ENCODE data around the gene NECTIN3.

NECTIN3 gene

DNA sequence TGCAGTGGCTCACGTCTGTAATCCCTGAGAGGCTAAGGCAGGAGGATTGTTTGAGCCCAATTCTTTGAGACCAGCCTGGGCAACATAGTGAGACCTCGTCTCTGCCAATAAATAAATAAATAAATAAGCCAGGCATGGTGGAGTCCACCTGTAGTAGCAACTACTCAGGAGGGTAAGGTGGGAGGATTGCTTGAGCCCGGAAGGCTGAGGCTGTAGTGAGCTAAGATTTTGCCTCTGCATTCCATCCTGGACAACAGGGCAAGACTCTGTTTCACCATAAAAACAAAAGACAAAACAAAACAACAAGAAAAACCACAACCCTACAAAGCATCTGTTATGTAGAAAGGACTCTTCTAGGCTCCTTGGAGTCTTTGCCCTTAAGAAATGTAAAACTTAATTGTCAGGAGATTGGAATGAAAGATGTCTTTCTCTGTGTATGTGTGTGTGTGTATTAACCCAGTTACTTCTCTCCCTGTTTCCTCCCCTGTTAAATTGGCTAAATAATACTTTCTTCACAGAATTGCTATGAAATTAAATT, 9.5 kb downstream of the NECTIN3 start:
- DNase-seq: no peak

DNA sequence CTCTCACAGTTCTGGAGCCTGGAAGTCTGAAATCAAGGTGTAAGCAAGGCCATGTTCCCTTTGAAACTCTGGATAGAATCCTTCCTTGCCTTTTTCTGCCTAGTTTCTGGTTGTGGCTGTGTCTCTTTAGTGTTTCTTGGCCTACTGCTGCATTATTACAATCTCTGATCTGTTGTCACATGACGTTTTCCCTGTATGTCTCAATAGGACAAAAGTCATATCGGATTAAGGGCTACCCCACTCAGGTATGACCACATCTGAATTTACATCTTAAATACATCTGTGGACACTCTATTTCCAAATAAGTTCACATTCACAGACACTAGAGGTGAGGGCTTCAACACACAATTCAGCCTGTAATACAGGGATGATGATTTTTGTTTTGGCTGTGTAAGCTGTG, 13.3 kb downstream of the NECTIN3 start:
- no peak for DNase-seq

DNA sequence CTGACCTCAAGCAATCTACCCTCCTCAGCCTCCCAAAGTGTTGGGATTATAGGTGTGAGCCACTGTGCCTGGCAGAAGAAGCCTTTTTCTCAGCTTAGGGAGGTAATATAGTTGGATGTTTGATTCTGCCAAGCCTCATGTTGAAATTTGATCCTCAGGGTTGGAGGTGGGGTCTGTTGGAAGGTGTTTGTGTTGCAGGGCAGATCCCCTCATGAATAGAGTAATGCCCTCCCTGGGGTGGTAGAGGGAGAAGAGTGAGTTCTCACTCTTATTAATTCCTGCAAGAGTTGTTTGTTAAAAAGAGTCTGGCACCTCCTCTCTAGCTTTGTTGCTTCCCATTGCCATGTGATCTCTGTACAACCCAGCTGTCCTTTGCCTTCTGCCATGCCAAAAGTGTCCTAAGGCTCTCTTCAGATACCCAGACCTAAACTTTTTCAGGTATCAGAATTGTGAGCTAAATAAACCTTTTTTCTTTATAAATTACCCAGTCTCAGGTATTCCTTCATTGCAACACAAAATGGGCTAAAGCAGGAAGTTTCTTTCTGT, 16.4 kb downstream of the NECTIN3 start:
- no peak for DNase-seq

DNA sequence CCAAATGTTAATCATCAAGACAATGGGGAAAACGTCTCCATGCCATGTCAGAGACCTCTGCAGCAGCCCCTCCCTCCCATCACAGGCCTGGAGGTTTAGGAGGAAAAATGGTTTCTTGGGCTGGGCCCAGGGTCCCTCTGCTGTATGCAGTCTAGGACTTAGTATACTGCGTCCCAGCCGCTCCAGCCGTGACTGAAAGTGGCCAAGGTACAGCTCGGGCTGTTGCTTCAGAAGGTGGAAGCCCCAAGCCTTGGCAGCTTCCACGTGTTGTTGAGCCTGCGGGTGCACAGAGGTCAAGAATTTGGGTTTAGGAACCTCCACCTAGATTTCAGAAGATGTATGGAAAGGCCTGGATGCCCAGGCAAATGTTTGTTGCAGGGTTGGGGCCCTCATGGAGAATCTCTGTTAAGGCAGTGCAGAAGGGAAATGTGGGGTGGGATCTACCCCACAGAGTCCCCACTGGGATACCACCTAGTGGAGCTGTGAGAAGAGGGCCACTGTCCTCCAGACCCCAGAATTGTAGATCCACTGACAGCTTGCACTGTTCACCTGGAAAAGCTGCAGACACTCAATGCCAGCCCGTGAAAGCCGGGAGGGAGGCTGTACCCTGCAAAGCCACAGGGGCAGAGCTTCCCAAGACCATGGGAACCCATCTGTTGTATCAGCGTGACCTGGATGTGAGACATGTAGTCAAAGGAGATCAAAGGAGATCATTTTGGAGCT, 25.0 kb downstream of the NECTIN3 start:
- no peak for DNase-seq

DNA sequence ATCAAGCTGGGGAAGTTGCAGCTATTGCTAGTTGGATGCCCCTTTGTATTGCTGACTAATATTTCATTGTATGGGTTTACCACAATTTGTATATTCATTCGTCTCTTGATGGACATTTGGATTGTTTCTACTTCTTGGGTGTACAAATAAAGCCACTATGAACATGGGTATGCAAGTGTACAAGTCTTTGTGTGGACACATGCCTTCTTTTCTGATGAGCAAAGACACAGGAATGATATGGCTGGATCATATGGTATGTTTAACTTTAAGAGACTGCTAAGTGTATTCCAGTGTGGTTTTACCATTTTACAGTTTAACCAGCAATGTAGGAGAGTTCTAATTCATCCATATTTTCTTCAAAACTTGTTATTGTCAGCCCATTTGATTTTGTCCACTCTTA, 32.2 kb downstream of the NECTIN3 start:
- DNase-seq: no peak

DNA sequence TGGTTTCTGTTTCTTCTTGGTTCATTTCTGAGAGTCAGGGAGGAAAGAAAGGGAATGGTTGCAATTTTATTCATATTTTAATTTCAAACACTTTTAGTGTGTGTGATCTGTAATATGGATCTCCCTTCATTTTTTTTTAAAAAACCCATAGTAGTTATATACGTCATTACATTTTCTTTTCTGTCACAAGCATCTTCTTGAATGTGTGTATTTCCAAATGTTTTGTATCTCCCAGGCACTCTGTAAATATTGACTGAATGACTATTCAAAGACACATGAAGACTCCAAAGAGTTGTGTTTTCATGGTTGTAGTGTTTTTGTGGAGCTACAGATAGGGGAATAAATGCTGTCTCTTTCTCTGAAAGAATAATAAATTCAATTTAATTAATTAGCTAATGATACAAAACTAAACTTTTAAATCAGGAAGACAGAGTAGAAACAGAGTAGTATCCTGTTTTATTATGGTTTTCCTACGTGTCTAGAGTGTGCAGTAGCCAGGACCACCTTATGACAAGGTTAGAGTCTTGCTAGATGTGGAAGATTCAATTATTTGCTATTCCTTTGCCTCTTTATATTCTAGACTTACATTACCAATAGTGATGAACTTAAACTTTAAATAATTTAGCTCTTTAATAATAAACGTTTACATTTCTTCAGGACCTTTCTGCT, 35.5 kb downstream of the NECTIN3 start:
- DNase-seq: no peak

DNA sequence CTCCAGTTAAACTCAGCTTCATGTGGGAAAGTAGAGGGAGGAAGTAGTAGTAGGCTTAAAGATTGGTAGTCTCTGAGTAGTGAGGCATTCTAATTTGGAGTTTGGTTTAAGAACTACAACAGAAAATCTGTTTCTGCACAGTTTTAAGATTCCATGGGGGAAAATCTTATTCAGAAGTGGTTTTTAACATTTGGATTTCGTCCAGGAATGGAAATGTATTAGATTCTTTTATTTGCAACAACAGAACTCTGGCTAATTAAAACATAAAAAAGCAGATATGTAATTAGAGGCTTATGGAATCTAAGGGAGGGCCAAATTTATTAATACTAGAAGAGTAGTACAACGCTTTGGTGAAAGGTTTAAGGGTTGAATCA, 36.0 kb downstream of the NECTIN3 start:
- DNase-seq: no peak

DNA sequence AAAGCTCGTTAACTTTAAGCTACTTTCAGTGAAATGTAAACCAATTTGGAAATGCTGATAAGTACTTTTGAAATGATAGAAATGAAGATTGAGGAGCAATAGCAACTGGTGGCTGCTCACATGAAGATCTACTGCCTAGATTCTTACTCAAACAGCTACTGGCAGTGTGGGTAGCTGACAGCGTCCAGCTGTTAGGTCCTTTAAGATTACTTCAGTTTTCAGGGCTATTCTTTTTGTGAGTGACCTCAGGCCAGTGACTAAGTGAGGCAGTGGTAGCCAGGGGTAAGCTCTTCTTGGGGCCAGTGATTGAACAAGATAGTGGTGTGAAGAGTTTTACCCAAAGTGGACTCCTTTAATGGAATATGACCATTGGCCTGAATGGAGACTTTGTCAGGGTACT, 41.3 kb downstream of the NECTIN3 start:
- DNase-seq: no peak

DNA sequence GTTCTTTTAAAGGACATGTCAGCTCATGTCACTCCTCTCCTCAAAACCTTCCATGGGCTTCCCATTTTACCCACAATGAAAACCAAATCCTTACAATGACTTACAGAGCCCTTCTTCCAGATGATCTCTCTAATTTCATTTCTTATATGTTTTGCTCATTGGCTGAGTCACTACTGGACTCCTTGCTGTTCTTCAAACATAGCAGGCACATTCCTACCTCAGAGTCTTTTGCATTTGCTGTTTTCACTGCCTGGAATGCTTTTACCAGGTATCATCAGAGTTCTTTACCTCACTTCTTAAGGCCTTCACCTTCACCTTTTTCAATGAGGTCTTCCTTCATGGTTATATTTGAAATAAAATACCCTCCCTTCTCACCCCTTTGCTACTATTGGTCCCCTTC, 57.3 kb downstream of the NECTIN3 start:
- no peak for DNase-seq

DNA sequence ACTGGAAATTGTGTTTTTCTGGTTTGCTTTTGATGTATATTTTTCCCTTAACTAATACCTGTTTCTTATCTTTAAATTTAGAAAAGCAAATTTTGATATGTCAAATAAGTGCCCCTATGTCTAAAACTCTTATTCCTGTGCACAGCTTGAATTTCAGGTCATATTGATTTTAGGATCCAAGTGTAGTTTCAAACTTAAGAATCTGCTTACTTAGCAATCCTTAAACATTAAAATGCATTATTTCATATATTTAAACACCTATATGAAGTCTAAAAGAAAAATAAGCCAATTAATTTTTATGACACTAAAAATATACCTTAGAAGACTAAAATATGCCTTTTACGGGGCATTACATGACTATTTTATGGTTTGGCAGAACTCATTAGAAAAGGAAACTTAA, 59.2 kb downstream of the NECTIN3 start:
- DNase-seq: no peak

DNA sequence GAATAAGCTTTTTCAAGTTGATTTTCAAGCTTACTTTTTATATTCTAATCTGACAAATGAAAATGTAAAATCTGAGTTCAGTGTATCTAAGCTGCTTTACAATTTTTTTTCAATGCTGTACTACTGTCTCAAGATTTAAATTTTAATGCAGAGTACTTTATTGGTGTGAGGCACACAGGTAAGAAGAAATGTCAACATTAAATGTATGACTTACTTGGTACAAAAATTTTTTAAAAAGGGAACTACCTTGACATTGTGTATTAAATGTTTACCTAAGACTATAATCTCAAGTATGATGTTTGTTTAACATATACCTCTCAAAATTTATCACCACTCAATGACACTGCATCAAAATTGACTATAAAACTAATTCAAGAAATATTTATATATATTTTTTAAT, 62.7 kb downstream of the NECTIN3 start:
- no peak for DNase-seq

DNA sequence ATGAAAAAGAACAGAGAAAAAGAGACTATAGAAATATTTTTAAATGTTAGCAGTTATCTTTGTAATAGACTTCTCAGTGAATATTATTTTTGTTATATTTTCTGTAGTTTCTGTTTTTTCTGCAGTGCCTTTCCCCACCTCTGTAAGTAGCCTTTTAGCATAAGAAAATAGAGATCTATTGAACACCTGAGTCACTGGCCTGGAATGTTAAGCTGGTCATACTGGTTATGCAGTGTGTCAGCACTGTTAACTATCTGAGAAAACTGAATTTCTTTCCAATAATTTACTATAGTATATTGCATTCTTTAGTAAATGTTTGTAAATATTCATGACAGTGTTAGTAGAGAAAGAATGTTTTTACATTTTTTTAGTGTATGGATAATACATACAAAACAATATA, 79.8 kb downstream of the NECTIN3 start:
- DNase-seq: no peak

DNA sequence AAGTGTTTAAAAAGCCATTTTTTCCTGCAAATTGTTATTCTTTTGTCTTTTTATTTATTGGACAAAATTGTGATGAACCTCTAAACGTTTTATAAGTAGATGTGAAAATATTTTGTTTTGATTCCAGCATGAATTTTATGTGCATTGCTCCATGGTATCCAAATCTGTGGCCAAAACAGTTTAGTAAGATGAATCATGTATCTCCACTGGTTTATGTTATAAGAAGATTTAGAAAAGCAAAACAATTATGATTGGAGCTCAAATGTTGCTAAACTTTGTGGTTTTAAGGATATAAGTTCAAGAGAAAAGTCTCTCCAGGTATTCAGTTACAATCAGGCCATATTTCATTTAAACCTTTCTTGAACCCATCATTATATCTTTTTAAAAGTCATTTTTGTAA, 80.9 kb downstream of the NECTIN3 start:
- no peak for DNase-seq

DNA sequence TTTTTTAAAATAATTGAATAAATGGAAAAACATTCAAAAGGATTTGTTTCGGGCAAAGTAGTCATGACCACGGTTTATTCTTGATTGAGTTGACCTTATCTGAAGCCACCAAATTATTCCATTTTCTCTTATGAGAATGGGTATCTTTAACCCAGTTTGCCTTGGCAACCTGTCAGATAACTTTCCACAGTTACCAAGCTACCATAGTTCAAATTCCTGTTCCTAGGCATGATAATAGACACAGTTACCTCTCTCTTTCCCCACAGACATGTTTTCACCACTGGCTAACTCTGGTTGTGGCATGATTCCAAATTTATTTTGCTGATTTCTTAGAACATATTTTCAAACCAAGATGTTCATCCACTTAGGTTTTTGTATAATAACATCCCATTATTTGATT, 84.9 kb downstream of the NECTIN3 start:
- DNase-seq: no peak

DNA sequence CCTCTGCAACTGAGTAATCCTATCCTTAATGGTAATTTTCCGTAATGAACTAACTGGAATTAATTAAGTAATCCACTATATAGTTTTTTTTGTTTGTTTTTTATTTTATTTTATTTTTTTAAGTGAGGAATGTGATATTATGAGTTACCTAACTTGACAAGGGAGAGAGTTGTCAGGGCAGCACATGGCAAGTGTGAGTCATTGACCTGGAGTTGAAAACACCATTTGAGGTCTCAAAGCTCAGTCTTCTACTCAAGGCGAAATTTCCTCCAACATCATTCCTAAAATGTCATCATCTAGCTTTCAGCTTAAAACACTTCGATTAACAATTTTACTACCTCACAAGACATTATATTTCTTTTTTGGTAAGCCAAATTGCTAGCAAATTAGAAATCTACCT, 87.8 kb downstream of the NECTIN3 start:
- DNase-seq: no peak

DNA sequence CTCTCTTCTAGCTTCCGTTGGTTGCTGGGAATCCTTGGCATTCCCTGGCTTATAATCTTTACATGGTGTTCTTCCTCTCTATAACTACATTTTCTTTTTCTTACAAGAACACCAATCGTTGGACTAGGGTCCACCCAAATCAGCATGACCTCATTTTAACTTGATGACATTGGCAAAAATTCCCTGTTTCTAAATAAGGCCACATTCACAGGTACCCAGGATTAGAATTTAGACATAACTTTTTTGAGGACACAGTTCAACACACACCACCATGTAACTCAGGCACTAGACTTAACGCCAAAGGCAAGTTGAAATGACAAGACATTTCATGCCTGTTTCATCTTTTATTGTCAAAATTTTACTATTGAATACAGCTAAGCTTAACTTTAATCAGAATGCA, 93.0 kb downstream of the NECTIN3 start:
- no peak for DNase-seq

DNA sequence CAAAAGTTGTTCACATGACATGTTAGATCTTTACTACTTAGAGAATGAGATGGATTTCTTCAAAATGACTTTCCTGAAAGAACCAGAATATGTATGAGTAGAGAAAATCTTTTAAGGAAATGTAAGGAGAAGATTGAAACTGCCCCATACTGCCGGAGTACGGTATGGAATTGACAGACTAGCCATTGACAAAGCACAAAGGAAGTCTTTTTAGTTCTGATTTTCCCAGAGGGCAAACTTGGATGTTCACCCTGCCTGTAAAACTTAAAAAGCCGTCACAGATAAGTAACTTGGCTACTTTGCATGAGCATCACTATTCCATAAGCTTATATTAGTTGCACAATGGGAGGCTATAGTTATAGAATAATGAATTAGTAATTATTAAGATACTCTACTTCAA, 93.8 kb downstream of the NECTIN3 start:
- DNase-seq: no peak

DNA sequence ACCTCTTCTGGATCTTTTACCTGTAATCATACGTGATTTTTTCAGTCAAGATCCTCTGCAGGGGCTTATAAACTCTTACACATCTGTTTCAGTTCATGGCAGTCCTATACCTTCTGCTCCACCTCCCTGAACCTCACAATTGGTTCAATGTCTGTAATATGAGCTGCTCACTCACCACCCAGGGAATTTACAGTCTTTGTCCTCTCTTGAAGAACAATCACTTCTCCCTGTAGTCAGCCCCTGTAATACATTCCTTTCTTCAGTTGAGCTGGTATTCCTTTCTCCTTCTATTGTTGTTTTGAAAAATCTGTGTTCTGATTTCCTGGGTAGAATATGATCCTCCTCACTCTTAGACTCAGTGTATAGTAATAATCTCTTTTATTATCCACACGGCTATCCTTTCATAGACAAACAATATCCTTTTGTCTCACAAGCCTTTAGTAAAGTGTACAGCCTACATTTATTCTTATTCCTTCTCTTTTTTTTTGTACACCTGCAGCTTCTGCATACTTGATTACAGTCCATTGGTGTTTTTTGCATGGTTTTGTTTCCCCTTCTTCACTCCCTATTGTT, 101.8 kb downstream of the NECTIN3 start:
- no peak for DNase-seq

DNA sequence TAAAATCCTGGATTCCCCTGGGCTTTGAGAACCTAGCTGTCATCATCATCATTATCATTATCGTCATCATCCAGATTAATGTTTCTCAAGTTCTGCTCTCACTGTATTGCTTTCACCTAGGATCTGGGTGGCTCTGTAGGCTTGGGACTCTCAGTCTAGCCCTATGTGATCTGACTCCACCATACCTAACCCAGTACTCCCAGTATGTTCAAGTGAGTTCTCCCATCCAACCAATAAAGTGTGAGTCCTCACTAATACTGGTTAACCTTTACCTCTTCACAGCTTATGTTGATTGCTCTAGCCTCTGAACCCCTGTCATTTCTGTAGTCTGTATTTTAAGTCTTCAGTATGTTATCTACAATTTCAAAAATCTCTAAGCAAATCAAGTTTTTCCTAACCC, 102.3 kb downstream of the NECTIN3 start:
- DNase-seq: no peak

DNA sequence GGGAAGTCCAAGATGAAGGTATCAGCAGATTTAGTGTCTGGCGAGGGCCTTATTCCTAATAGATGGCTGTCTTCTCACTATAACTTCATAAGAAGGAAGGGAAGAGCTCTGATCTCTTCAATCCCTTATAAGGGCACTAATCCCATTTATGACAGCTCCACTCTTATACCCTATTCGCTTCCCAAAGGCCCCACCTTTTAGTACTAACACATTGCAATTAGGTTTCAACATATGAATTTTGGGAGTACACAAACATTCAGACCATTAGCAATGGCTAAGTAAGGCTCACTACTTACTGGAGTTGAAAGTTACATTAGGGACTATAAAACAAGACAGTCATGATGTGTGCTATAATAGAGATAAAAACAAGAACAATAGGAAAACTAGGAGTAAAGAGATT, 118.9 kb downstream of the NECTIN3 start:
- DNase-seq: no peak

DNA sequence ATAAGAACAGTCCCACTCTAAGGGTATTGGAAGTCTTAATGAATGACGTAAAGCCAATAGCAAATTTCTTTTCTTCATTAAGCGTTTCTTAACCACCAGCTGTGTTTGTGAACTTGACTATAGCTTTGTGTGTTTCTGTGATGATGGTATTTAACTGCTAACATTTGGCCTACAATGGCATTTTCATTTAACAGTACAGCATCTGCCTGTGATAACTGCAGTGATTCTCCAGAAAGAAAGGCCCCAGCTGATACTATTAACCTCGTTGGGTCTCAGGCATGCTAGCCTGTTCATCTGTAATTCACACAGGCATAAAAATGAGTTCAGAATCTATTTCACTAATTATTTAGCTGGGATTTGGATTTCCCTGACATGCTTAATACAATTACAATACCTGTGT, 121.9 kb downstream of the NECTIN3 start:
- DNase-seq: no peak

DNA sequence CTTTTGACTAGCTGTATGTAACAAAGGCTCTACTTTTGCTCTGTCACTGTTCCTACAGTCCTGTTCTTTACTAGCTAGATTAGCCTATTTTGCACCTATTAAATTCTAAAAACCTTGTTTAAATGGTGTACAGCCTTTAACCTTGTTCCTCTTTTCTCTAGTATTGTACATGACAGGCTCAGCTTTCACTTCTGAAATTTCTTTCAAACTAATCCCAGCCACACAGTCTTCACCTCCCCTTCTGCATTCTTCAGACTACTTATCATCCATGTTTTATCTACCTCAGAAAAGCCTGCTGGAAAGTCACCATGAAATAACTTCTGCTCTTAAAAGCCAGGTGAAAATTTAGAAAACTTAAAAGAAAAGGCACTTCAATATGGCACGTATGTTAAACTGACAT, 122.4 kb downstream of the NECTIN3 start:
- no peak for DNase-seq

DNA sequence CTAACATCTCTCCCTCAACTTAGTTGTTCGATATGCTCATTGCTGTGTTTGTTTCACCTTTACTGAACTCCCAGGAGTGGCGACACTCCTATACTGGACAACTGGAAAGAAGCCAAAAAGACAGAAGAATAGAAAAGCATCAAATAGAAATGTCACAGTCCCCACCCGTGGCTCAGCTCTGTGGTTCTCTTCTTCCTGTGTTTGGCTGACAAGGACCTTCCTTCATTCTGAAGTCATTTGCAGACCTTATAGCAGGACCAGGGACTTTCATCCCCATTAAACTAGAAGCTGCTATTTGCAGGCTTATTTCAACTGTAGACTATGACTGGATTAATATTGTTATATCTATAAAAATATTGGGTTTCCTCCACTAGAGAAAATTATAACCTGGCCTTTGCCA, 125.9 kb downstream of the NECTIN3 start:
- no peak for DNase-seq
